GM21723 (cell line): ENCODE measurements around the gene RNF7.
"Not testable (repeated sequence)": the region's sequence is repeated elsewhere in the genome, so short reads cannot be mapped to it uniquely, and the experiment has no call there.

Experiments
- ATAC-seq: cut with Tn5 transposase; IDR thresholded peaks from one replicate; pipeline ENCODE4 v1.9.1; 2021; ENCODE audit warnings: mild to moderate bottlenecking, moderate library complexity; ENCODE audit not compliant: unreplicated experiment

RNF7 gene

DNA sequence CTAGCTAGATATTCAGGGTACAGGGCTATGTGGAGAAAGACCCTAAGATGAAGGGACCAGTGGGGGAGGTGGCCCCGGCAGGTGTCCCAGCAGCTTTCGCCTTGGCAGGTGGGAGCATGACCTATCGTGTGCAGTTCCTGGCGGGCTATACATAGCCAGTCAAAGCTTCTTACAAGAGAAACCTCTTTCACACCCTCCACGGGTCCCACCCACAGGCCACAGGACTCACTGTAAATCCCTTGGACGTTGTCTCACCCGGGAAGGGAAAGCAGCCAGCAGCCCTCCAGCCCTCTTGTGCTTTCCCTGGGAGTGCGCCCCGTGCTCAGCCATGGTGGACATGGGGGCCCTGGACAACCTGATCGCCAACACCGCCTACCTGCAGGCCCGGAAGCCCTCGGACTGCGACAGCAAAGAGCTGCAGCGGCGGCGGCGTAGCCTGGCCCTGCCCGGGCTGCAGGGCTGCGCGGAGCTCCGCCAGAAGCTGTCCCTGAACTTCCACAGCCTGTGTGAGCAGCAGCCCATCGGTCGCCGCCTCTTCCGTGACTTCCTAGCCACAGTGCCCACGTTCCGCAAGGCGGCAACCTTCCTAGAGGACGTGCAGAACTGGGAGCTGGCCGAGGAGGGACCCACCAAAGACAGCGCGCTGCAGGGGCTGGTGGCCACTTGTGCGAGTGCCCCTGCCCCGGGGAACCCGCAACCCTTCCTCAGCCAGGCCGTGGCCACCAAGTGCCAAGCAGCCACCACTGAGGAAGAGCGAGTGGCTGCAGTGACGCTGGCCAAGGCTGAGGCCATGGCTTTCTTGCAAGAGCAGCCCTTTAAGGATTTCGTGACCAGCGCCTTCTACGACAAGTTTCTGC lies 40.1 kb downstream of the RNF7 start:
- no peak for ATAC-seq

DNA sequence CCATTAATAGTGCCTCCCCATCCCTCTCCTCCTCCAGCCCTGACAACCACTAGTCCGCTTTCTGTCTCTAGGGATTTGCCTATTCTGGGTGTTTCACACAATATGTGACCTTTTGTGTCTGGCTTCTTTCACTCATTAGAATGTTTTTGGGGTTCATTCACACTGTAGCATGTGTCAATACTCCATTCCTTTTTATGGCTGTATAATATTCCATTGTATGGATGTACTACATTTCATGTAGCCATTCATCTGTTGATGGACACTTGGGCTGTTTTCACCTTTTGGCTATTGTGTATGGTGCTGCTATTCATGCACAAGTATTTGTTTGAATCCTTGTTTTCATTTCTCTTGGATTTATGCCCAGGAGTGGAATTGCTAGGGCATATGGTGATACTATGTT lies 41.6 kb downstream of the RNF7 start:
- ATAC-seq, result no peak

DNA sequence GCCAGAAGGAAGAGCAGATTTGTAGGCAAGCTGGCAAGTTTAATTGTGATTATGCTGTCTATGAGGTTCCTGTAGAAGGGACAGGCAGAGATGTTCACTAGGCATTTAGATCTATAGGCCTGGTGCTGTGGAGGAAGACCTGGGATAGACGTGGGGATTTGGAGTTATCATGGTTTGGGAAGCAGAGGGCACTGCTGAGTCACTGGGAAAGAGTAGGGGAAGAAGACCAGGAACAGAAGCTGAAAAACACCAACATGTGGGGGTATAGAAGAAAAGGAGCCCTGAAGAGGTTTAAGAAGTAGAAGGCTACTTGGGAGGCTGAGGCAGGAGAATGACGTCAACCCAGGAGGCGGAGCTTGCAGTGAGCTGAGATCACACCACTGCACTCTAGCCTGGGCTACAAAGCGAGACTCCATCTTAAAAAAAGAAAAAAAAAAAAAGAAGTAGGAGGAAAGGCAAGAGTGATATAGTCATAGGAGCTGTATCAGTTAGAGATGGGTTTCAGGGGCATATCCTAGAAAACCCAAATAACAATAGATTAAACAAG lies 44.4 kb downstream of the RNF7 start:
- ATAC-seq, result no peak

DNA sequence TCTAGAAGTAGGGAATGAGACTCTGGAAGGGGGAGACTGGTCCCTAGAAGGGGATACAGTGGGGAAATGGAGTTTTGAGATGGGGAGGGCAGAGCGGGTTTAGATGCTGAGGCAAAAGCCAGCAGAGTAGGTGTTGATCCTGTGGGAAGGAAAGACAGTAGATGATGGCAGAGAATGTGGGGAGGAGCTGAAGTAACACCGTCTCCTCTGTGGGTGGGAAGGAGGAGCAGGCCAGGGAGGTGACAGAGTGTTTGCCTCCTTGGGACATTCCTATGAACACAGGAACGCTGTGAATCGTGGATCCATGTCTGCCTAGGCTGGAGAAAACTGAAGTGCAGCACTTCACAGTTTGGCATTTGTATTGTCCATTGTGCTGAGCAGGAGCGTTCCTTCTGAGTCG lies 45.5 kb downstream of the RNF7 start:
- no peak for ATAC-seq

DNA sequence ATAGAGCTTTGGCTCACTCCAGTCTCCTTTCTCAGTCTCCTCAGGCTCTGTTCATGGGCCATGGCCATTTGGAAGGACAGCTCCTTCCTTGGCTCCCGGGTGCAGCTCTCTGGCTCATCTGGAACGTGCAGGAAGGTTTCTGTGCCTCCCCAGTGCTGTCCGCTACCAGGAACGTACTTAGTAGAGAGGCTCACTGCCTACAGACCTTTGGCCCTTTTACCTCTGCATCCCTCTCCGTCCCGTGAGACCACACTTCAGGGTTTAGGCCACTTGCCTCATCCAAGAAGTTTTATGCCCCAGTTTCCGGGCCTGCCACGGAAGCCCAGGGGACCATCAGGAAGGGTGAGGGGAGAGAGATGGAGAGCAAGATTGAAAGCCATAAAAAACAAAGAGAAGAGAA lies 46.0 kb downstream of the RNF7 start:
- no peak for ATAC-seq

DNA sequence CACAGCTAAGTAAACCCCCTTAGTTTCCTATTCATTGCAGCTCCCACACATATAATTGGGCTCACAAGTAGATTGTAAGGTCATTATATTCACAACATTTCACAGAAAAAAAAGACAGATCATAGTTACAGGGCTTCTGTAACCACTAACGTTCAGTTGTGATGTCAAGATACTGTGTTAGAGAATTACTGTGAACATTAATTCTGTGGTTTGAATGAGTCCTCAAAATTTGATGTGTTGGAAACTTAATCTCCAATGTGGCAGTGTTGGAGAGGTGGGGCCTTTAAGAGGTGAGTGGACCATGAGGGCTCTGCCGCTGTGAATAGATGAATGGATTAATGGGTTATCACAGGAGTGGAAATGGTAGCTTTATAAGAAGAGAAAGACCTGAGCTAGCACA lies 46.4 kb downstream of the RNF7 start:
- no peak for ATAC-seq

DNA sequence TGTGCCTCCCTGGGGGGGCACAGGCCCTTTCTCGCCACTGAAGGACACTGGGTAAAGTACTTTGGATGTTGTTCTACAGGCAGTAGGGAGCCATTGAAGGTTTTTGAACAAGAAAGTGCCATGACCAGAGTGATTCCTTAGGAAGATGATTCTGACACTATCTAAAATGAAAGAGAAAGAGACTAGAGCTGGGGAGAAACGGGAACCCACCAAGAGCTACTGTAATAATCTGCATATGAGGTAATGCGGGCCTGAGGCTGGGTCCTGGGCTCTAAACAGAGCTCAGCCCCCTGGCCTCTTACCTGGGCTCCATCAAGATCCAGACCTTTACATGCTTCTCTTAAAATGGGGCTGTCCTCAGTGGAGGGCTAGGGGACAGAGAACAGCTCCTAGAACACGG lies 50.1 kb downstream of the RNF7 start:
- ATAC-seq, result no peak

DNA sequence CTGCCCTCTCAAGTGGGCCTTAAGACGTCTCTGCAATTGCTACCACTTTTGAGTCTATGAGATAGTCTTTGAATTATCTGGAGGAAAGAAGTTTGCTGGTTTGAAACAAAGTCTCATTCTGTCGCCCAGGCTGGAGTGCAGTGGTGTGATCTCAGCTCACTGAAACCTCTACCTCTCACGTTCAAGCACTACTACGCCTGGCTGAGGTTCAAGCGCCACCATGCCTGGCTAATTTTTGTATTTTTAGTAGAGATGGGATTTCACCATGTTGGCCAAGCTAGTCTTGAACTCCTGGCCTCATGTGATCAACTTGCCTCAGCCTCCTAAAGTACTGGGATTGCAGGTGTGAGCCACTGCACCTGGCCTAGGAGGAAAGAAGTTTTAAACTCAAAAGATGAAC lies 50.7 kb downstream of the RNF7 start:
- ATAC-seq, result not testable (repeated sequence)

DNA sequence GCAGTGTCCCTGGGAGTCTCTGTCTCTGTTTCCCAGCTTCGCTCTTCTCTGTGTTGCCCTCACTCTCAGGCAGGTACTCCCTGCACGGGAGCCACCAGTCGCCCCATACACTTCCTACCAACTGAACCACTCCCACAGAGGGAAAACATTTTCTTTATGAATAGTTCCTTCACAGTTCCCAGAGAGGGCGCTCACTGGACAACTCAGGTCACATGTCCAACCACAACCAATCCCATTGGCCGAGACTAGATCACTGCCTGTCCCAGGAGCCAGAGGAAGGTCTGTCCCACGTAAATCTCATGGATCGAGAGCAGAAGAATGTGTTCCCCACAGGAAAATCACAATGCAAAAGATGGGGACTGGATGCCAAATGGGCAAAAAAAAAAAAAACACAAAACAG lies 51.2 kb downstream of the RNF7 start:
- ATAC-seq, result no peak

DNA sequence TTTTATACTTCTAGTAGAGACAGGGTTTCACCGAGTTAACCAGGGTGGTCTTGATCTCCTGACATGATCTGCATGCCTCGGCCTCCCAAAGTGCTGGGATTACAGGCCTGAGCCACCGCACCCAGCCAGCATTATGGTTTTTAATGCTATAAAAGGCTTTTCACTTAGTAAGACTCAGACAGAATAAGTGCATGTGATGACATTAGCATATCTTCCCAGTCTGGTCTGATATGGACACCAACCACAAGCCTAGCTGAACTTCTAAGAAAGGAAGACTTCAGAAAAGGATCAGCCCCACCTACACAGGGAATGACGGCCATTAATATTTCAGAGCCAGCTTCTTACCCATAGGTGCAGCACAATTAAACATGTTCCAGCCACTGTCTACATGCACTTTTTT lies 52.1 kb downstream of the RNF7 start:
- no peak for ATAC-seq

DNA sequence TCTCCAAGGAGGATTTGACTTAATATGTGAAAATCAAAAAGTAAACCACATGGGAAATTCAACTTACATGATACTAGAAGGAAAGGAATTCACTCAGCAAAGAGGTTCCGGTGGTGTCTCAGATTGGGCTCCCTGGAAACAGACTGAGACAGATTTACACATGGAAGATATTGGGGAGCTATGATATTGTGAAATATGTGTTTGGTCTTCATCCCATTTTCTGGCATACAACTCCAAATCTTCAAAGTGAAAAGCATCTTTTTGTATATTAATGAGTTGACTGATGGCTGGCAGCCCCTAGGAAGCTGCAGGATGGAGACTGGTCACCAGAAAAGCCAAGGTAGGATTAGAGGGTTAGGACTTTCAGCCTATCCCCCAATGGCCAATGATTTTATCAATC lies 54.4 kb downstream of the RNF7 start:
- no peak for ATAC-seq

DNA sequence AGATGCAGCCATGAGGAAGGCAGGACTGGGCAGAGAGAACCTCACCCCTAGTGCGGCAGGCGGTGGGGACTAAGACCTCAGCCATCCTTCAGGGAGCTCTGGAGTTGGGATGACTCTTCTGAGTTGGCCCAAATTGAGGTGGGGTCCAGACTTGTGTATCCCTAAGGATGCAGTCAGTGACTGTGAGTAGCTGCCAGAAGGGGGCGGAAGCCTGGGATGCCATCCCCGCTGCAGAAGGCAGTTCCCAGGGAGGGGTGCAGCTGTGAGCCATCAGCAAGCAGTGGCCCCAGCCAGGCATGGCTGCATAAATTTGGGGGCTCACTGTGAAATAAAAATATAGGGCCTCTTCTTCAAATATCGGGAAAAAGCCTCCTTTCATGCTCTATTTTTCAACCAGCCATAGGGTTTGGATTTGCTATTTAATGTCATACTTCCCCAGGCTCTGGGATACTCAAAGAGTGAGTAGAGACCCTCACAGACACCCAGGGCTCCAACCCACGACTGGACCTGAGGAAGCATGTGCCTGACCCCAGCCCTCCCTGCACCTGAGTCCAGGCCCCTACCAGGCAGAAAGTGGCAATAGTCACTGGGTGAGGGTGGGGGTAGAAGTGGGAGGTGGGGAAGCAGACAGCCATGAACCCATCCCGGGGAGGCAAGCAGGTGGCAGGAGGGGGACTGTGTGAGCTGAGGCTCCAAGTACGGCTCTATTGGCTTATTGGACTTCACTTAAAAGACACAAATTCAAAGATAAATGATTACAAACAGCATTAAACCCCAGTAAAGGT lies 55.6 kb downstream of the RNF7 start:
- ATAC-seq, result no peak

DNA sequence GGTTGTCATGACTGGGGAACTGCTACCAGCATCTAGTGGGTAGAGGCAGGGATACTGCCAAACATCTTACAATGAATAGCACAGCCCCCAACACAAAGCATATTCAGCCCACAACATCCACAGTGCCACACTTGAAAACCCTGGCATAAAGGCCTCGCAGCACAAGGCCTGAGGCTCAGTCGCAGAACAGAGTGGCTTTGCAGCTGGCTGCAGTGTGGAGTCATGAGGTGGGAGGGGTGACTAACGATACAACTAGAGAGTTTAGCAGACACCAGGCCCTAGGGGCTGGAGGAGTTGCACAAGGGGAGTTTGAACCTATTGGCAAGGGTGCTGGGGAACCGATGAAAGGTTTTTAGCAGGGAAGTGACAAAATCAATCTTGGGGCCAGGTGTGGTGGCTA lies 57.2 kb downstream of the RNF7 start:
- ATAC-seq, result no peak

DNA sequence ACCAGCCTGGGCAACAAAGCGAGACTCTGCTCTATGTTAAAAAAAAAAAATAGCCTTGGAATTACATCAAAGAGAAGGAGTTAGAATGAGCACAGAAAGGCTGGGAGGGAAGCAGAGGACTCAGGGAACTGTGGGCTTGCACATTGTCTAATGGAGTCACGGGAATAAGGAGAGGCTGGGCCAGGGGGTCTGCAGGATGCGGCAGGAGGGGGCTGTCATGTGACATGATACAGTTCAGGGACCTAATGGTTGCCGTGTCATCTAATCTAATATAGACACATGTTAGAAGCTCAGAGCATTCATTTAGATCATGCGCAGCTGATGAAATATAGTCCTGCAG lies 57.6 kb downstream of the RNF7 start:
- ATAC-seq, result no peak

DNA sequence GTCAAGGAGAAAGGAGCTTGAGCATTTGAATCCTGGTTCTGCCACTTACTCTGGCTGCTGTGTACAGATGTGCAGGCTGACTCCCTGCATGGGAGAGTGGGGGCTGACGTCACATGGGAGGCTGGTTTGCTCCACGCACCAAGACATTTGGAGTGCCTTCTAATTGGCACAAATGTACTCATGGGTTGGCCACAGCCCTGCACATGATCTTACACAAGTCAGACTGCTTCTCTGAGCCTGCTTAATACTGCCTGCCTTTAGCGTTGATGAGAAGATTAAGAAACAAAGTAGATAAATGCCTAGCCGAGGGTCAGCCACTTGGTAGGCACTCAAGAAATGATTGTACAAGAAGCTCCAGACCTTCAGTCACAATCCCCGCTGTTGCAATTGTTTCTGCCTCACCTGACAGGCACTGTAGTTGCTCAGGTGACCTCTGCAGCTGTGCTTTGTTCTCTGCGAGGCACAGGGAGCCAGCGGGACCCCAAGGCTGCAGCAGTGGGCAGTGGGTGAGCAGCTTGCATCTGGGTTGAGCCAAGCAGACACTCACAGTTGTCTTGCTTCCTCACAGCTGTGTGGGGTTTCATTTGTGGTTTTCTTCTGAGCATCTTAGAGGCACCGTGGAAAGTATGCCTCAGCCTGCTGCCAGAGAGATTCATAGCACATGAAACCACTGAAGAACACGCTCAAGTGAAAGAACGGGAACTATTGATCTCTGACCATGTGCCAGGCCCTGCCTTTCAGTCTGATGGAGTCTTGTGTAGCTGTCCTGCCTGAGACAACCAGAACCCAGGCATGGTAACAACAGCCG lies 58.2 kb downstream of the RNF7 start:
- peak; percentile 98 for ATAC-seq
